Calu3 (cell line): ENCODE data around the gene SH3RF2. TPM values are rescaled to one million over a fixed set of nuclear protein-coding genes. Genes with fewer than 3 reads are reported as not detected.

Experiments used
- BruUV-seq: library from RNA; stranded (reverse); fragments of 400-500 nt; replicated peaks from 2 replicates; lab custom pipeline; 2021; lab: Mats Ljungman, UMichigan
- CTCF ChIA-PET: fragments of 300-600 bp; sonication (Branson Sonifier 250); formaldehyde crosslinking; loops from one replicate; lab custom pipeline; 2022; ENCODE audit warnings: antibody characterized with exemption; lab: Charles Lee
- DNase-seq: peaks from one replicate; pipeline ENCODE4 v3.0.0; 2022
- H3K27ac Mint-ChIP-seq: one replicate; pipeline ENCODE4 v1.8.0; 2022; ENCODE audit warnings: mixed read lengths; ENCODE audit not compliant: unreplicated experiment
- H3K27me3 Mint-ChIP-seq: one replicate; pipeline ENCODE4 v1.8.0; 2022; ENCODE audit warnings: mixed read lengths; ENCODE audit not compliant: unreplicated experiment
- H3K36me3 Mint-ChIP-seq: one replicate; pipeline ENCODE4 v1.8.0; 2022; ENCODE audit warnings: mild to moderate bottlenecking, moderate library complexity, mixed read lengths; ENCODE audit not compliant: insufficient read depth, unreplicated experiment
- H3K4me1 Mint-ChIP-seq: one replicate; pipeline ENCODE4 v1.8.0; 2022; ENCODE audit warnings: mild to moderate bottlenecking, low read depth, mixed read lengths; ENCODE audit not compliant: unreplicated experiment
- H3K4me3 Mint-ChIP-seq: one replicate; pipeline ENCODE4 v1.8.0; 2022; ENCODE audit warnings: mild to moderate bottlenecking, low read depth, moderate library complexity, mixed read lengths; ENCODE audit not compliant: unreplicated experiment
- H3K9me3 Mint-ChIP-seq: one replicate; pipeline ENCODE4 v1.8.0; 2022; ENCODE audit warnings: low read depth, mixed read lengths; ENCODE audit not compliant: unreplicated experiment
- intact Hi-C: fragments of 100-400 bp; cut with micrococcal nuclease; formaldehyde crosslinking; loops from one replicate; pipeline ENCODE4 v1.10.0; 2022; ENCODE audit not compliant: unreplicated experiment
- total RNA-seq: library from RNA; stranded (reverse); gene quantifications from 2 replicates; pipeline ENCODE4 v1.2.3, GENCODE V29; 2022
- TF ChIP-seq, protein P1 (sequence below): fragments of 200-600 bp; IDR thresholded peaks from one replicate; pipeline ENCODE4 v1.8.0; 2022; ENCODE audit warnings: antibody characterized with exemption; ENCODE audit not compliant: unreplicated experiment

SH3RF2 gene
- total RNA-seq, 1 experiment from 2014 or later, result 21.9 TPM

DNA sequence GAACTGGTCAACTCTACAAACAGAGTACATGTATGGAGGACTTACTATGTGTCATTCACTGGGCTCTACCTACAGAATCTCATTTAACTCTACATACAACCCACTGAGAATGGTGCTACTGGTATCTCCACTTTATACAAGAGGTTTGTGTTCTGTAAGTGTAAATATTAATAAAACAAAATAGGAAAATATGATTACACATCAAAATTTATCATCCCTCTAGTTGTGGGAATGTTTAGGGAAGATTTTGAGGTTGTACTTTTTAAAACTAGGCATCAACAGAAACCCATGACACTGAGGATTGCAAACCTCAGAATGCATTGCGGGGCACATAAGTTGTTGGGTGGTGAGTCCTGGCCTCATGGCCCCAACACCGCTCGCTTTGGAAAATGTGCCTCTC, 11.7 kb downstream of the SH3RF2 start:
- TF ChIP-seq, protein P1, sequence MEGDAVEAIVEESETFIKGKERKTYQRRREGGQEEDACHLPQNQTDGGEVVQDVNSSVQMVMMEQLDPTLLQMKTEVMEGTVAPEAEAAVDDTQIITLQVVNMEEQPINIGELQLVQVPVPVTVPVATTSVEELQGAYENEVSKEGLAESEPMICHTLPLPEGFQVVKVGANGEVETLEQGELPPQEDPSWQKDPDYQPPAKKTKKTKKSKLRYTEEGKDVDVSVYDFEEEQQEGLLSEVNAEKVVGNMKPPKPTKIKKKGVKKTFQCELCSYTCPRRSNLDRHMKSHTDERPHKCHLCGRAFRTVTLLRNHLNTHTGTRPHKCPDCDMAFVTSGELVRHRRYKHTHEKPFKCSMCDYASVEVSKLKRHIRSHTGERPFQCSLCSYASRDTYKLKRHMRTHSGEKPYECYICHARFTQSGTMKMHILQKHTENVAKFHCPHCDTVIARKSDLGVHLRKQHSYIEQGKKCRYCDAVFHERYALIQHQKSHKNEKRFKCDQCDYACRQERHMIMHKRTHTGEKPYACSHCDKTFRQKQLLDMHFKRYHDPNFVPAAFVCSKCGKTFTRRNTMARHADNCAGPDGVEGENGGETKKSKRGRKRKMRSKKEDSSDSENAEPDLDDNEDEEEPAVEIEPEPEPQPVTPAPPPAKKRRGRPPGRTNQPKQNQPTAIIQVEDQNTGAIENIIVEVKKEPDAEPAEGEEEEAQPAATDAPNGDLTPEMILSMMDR, result no peak
- intact Hi-C loops, result no loop called here
- H3K9me3 Mint-ChIP-seq, result no peaks in the 10 kb centered on the region
- peaks cover 10% of the 10 kb centered on the region for H3K36me3 Mint-ChIP-seq
- CTCF ChIA-PET, result interaction anchor here (0.9 kb wide), 1 partner anchor 28 kb away, joined by 4 read pairs; no protein-coding TSS in a partner anchor
- DNase-seq, result no peak
- no peak overlapping the region for H3K4me3 Mint-ChIP-seq
- peaks cover 57% of the 10 kb centered on the region for H3K4me1 Mint-ChIP-seq
- no peak overlapping the region for H3K27ac Mint-ChIP-seq
- H3K27me3 Mint-ChIP-seq, result no peaks in the 10 kb centered on the region
- BruUV-seq, result no TSS peak

DNA sequence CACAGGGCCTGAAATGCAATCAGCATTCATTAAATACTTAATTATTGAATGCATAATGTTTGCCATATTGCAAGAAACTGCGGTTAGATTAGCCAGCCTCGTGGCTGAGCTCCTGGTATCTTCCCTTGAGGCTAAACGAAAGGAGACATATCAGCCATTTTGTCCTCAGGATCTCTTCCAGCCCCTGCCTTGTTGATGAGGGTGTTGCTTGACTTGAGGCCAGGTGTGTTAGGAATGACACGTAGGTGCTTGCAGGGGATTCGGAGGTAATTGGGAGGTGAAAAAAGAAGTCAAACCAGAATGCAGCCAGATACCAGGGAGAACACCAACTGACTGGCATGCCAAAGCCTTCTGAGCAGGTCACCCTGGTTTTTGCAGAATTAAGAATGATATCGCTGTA, 12.5 kb downstream of the SH3RF2 start:
- no peak overlapping the region for H3K4me3 Mint-ChIP-seq
- TF ChIP-seq, protein P1, result no peak
- intact Hi-C loops, result no loop called here
- H3K4me1 Mint-ChIP-seq, result peaks cover 56% of the 10 kb centered on the region
- DNase-seq, result no peak
- CTCF ChIA-PET, result no interaction called here
- H3K27ac Mint-ChIP-seq, result no peak overlapping the region
- BruUV-seq, result no TSS peak
- H3K27me3 Mint-ChIP-seq, result no peaks in the 10 kb centered on the region
- peaks cover 4% of the 10 kb centered on the region for H3K9me3 Mint-ChIP-seq
- H3K36me3 Mint-ChIP-seq, result peaks cover 10% of the 10 kb centered on the region

DNA sequence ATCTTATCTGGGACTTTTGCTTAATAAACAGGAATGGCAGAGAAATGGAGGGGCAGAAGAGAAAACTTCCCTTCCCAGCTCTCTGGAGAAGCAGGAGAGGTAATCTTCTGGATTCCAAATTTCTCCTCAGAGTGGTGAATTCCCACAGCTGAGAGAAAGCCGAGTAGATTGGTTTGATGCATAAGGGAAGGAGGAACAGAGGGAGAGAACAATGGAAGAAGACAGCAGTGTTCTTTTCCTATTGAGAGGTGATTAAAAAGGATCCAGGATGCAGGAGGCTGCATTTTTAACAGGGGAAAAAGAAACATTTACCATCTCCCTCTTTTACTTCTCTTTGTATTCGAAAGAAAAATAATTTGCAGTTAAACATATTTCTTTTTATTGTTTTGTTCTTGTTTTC, 13.1 kb downstream of the SH3RF2 start:
- peaks cover 10% of the 10 kb centered on the region for H3K36me3 Mint-ChIP-seq
- CTCF ChIA-PET, result no interaction called here
- BruUV-seq, result no TSS peak
- intact Hi-C loops, result no loop called here
- H3K27ac Mint-ChIP-seq, result no peak overlapping the region
- no peaks in the 10 kb centered on the region for H3K27me3 Mint-ChIP-seq
- DNase-seq, result no peak
- peaks cover 4% of the 10 kb centered on the region for H3K9me3 Mint-ChIP-seq
- H3K4me1 Mint-ChIP-seq, result peaks cover 50% of the 10 kb centered on the region
- no peak overlapping the region for H3K4me3 Mint-ChIP-seq
- TF ChIP-seq, protein P1, result no peak

DNA sequence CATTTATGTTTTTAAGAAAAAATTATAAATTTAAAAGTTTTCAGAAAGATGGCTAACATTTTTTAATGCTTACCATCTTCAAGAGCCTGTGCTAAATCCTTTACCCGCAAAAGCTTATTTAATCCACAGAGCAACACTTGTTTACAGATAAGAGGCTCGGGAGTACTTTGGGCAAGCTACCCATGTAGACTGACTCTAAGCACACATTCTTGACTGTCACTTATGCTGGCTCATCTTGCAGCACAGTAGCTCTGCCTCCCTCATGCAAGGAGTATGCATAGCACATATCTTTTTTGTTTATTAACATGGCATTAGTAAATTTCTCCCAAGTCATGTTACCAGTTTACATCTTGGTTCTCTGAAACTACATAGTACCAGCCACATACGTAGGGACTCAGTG, 14.7 kb downstream of the SH3RF2 start:
- Mint-ChIP-seq H3K4me3 (no peak overlapping the region), H3K36me3 (peaks cover 9% of the 10 kb centered on the region), H3K27me3 (no peaks in the 10 kb centered on the region), H3K9me3 (peaks cover 4% of the 10 kb centered on the region), H3K4me1 (peaks cover 34% of the 10 kb centered on the region), H3K27ac (no peak overlapping the region)
- no TSS peak for BruUV-seq
- intact Hi-C loops, result no loop called here
- no peak for DNase-seq
- TF ChIP-seq, protein P1, result no peak
- CTCF ChIA-PET, result interaction anchor here (0.6 kb wide), 1 partner anchor 106 kb away, joined by 5 read pairs; no protein-coding TSS in a partner anchor
